Measurements from ENCODE around the gene C3orf33.

The C3orf33 gene

GRCh38 chr3:155741101-155741500 is 65.0 kb downstream of the C3orf33 start:
- no peak for DNase-seq

- DNase-seq: no peak
Observed at GRCh38 chr3:155739154-155739553, 66.9 kb downstream of the C3orf33 start.

- DNase-seq: no peak
Observed at GRCh38 chr3:155738580-155739076, 67.5 kb downstream of the C3orf33 start.

- DNase-seq: no peak
Observed at GRCh38 chr3:155737844-155738460, 68.1 kb downstream of the C3orf33 start.

DNA sequence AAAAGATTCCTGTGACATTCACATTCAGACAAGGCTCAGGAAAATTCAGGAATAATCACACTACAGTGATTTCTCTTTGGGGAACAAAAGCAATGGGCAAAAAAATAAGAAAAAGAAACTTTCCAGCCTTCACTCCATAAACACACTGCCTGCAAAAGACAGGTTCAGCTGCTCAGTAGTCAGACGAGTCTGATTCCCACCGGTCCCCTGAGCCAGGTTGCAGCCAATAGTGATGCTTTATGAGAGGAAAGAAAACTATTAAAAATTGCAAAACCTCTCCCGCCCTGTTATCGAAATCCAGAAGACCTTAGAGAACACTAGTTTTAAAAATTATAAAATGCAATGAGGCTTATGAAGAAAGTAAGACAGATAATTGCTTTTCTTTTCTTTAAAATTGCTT is 69.7 kb downstream of the C3orf33 start:
- no peak for DNase-seq

GRCh38 chr3:155730843-155731242 is 75.2 kb downstream of the C3orf33 start:
- no peak for DNase-seq

- DNase-seq: no peak
Observed at GRCh38 chr3:155727836-155728235, 78.2 kb downstream of the C3orf33 start.

- no peak for DNase-seq
Observed at GRCh38 chr3:155714295-155714718, 91.8 kb downstream of the C3orf33 start.
